Tibial artery (tissue), 4 donors: Measurements from ENCODE around the gene MYO15B.
A peak's percentile ranks its signal among the peaks of the same experiment; 100 is the strongest.

Experiments used
- DNase-seq, 2 donors: peaks; one replicate each; pipeline ENCODE4 v3.0.0-alpha.2; 2019
- H3K27ac ChIP-seq, 2 donors: fragments of 200-600 bp; sonication (generic) in 1 of 2; 1 replicate in 1 of 2; 2 replicates in 1 of 2; pipeline ENCODE4 v1.5.1; 2018 to 2019; ENCODE audit warnings: mild to moderate bottlenecking in 1 of 2
- H3K27me3 ChIP-seq, 2 donors: fragments of 200-600 bp; sonication (generic) in 1 of 2; one replicate each; pipeline versions ENCODE4 v1.5.1 to v1.6.0; 2016 to 2019
- H3K36me3 ChIP-seq, 3 donors: fragments of 200-600 bp; sonication (generic) in 2 of 3; one replicate each; pipeline ENCODE4 v1.5.1; 2016 to 2019; ENCODE audit warnings: mild to moderate bottlenecking in 2 of 3
- H3K4me1 ChIP-seq, 4 donors: fragments of 200-600 bp; sonication (generic) in 2 of 4; 1 replicate in 3 of 4; 2 replicates in 1 of 4; pipeline ENCODE4 v1.5.1; 2016 to 2019
- H3K4me3 ChIP-seq, 2 donors: fragments of 200-600 bp; sonication (generic) in 1 of 2; 1 replicate in 1 of 2; 2 replicates in 1 of 2; pipeline ENCODE4 v1.5.1; 2018 to 2019; ENCODE audit warnings: mild to moderate bottlenecking in 2 of 2
- H3K9me3 ChIP-seq, 3 donors: fragments of 200-600 bp; sonication (generic) in 1 of 3; one replicate each; pipeline ENCODE4 v1.5.1; 2016 to 2019
- CTCF ChIP-seq, 2 experiments: fragments of 200-600 bp in 1 of 2; fragments of 450-650 bp in 1 of 2; IDR thresholded peaks; one replicate each; pipeline ENCODE4 v1.5.1; 2017 to 2019; ENCODE audit warnings: antibody characterized with exemption in 2 of 2, mild to moderate bottlenecking in 1 of 2, moderate library complexity in 1 of 2
- intact Hi-C: fragments of 100-400 bp; cut with DNase I; formaldehyde crosslinking; loops from one replicate; pipeline ENCODE4 v1.15.0; 2023; ENCODE audit warnings: low total_unique reads

Gene MYO15B

GRCh38 chr17:75647921-75648320, 60.3 kb downstream of the MYO15B start:
- H3K4me3 ChIP-seq: no peak overlapping the region
- H3K4me1 ChIP-seq: peaks cover 0 to 5% (median 0%) of the 10 kb centered on the region in 4 donors
- peaks cover 28 to 63% (median 46%) of the 10 kb centered on the region in 3 donors for H3K36me3 ChIP-seq
- no peaks in the 10 kb centered on the region for H3K27me3 ChIP-seq
- no peak overlapping the region for H3K27ac ChIP-seq
- intact Hi-C loops: no loop called here
- TF ChIP-seq CTCF (IDR thresholded peaks at IDR 0.05): no peak
- H3K9me3 ChIP-seq: no peaks in the 10 kb centered on the region
- no peak for DNase-seq

GRCh38 chr17:75649687-75650086, 62.1 kb downstream of the MYO15B start:
- Histone ChIP-seq H3K4me3 (no peak overlapping the region), H3K27me3 (no peaks in the 10 kb centered on the region), H3K9me3 (no peaks in the 10 kb centered on the region), H3K4me1 (no peaks in the 10 kb centered on the region), H3K36me3 (peaks cover 28 to 70% (median 35%) of the 10 kb centered on the region in 3 donors), H3K27ac (no peak overlapping the region)
- DNase-seq: no peak
- no peak for TF ChIP-seq CTCF (IDR thresholded peaks at IDR 0.05)
- intact Hi-C loops: no loop called here

GRCh38 chr17:75650874-75651273, 63.3 kb downstream of the MYO15B start:
- Histone ChIP-seq H3K4me3 (no peak overlapping the region), H3K27me3 (no peaks in the 10 kb centered on the region), H3K9me3 (no peaks in the 10 kb centered on the region), H3K4me1 (no peaks in the 10 kb centered on the region), H3K27ac (no peak overlapping the region), H3K36me3 (peaks cover 28 to 82% (median 35%) of the 10 kb centered on the region in 3 donors)
- intact Hi-C loops: no loop called here
- TF ChIP-seq CTCF (IDR thresholded peaks at IDR 0.05): no peak
- DNase-seq: no peak

GRCh38 chr17:75652341-75652740, 64.7 kb downstream of the MYO15B start:
- Histone ChIP-seq H3K4me1 (no peaks in the 10 kb centered on the region), H3K36me3 (peaks cover 28 to 82% (median 40%) of the 10 kb centered on the region in 3 donors), H3K27ac (no peak overlapping the region), H3K4me3 (no peak overlapping the region), H3K9me3 (no peaks in the 10 kb centered on the region), H3K27me3 (no peaks in the 10 kb centered on the region)
- no peak for TF ChIP-seq CTCF (IDR thresholded peaks at IDR 0.05)
- no peak for DNase-seq
- intact Hi-C loops: no loop called here

- H3K9me3 ChIP-seq: no peaks in the 10 kb centered on the region
- H3K4me1 ChIP-seq: no peaks in the 10 kb centered on the region
- H3K36me3 ChIP-seq: peaks cover 28 to 87% (median 41%) of the 10 kb centered on the region in 3 donors
- H3K27ac ChIP-seq: no peak overlapping the region
- no peaks in the 10 kb centered on the region for H3K27me3 ChIP-seq
- intact Hi-C loops: no loop called here
- peak; percentile 32 to 45 for TF ChIP-seq CTCF (IDR thresholded peaks at IDR 0.05)
- DNase-seq: peak in 1 of 2 donors; percentile 47
- no peak overlapping the region for H3K4me3 ChIP-seq
These were observed 65.4 kb downstream of the MYO15B start for GRCh38 chr17:75652934-75653549.
